ENCODE data around the gene GPX4. TPM values are rescaled to one million over a fixed set of nuclear protein-coding genes. Genes with fewer than 3 reads are reported as not detected.

GPX4 gene
- total and polyA plus RNA-seq, 10 of the 15 experiments (the other 5 are each of a cell fraction or from before 2014, with no cell fraction given), result 33.3 to 749 (median 297) TPM

- ChIA-PET POLR2A (no interaction called here), CTCF (no interaction called here), SMC1A (ENCODE audit: uncharacterized antibody, unreplicated experiment) (no interaction called here), RAD21 (ENCODE audit: unreplicated experiment) (no interaction called here)
- Histone ChIP-seq H3K9ac (ENCODE audit: control insufficient read depth, insufficient read depth, low read length) (no peak overlapping the region), H3K4me1 (ENCODE audit: control insufficient read depth, insufficient read depth, low read length) (peaks cover 6% of the 10 kb centered on the region; the same call in 1 of the 2 replicates), H3K27me3 (replicated peaks in 1 of 2; ENCODE audit: control insufficient read depth in 2 of 2, insufficient read depth in 2 of 2, low read length in 1 of 2) (no peaks in the 10 kb centered on the region), H4K20me1 (ENCODE audit: control insufficient read depth, insufficient read depth) (no peaks in the 10 kb centered on the region; the same call in 1 of the 2 replicates), H3K27ac (ENCODE audit: control insufficient read depth, insufficient read depth) (no peak overlapping the region), H3K9me3 (replicated peaks; ENCODE audit: control insufficient read depth, insufficient read depth, low read length) (no peaks in the 10 kb centered on the region), H3K4me2 (ENCODE audit: control insufficient read depth, insufficient read depth) (no peak overlapping the region), H3K4me3 (no peak overlapping the region), H2AFZ (ENCODE audit: control insufficient read depth, low read depth, low read length) (no peak overlapping the region), H3K36me3 (ENCODE audit: control insufficient read depth in 2 of 2, insufficient read depth in 2 of 2, low read length in 1 of 2) (peaks cover 0 to 21% of the 10 kb centered on the region in 2 experiments; a peak in 3 of 4 replicates), H3K79me2 (ENCODE audit: control insufficient read depth, insufficient read depth, low read length) (peaks cover 5% of the 10 kb centered on the region)
- intact Hi-C loops (cut with micrococcal nuclease; ENCODE audit: unreplicated experiment) (loop anchor here (5.0 kb wide), 1 partner anchor 82 kb away; no protein-coding TSS in a partner anchor), in situ Hi-C loops (cut with MboI) (loop anchor here (5.0 kb wide), 1 partner anchor 92 kb away; no protein-coding TSS in a partner anchor)
- DNase-seq (ENCODE audit: low read depth, low spot score) (no peak), ATAC-seq (no peak), FAIRE-seq (no peak)
- no TSS peak for BruUV-seq (replicated peaks)
- TF ChIP-seq SIX5 (IDR thresholded peaks at IDR 0.05; ENCODE audit: low read depth, low read length, severe bottlenecking), result no peak
- TF ChIP-seq HDAC2 (IDR thresholded peaks at IDR 0.05), result no peak
- TF ChIP-seq RBBP5 (conservative IDR thresholded peaks at IDR 0.05), result no peak
- no peak for TF ChIP-seq BCL11A (IDR thresholded peaks at IDR 0.05; ENCODE audit: low read depth, low read length)
- 0 out of 2 replicates have a peak, but pooled peaks have one; percentile 29 for TF ChIP-seq POLR2AphosphoS2 (IDR thresholded peaks at IDR 0.05; ENCODE audit: low read depth, low read length)
- no peak for TF ChIP-seq IKZF1 (conservative IDR thresholded peaks at IDR 0.05)
- 92% methylated on average over 50 of the region's 54 CpGs for WGBS (ENCODE audit: insufficient coverage, insufficient replicate concordance, low lambda C conversion rate, missing lambda C conversion rate)
Observed at GRCh38 chr19:1109697-1110671, 6.2 kb downstream of the GPX4 start.
